HuH-7.5 (cell line): ENCODE data around the gene SIRT1.
"Not testable (repeated sequence)": the region's sequence is repeated elsewhere in the genome, so short reads cannot be mapped to it uniquely, and the experiment has no call there.

Experiments used
- DNase-seq: peaks from one replicate; pipeline ENCODE4 v3.0.0; 2011; ENCODE audit warnings: low spot score

Gene SIRT1

DNA sequence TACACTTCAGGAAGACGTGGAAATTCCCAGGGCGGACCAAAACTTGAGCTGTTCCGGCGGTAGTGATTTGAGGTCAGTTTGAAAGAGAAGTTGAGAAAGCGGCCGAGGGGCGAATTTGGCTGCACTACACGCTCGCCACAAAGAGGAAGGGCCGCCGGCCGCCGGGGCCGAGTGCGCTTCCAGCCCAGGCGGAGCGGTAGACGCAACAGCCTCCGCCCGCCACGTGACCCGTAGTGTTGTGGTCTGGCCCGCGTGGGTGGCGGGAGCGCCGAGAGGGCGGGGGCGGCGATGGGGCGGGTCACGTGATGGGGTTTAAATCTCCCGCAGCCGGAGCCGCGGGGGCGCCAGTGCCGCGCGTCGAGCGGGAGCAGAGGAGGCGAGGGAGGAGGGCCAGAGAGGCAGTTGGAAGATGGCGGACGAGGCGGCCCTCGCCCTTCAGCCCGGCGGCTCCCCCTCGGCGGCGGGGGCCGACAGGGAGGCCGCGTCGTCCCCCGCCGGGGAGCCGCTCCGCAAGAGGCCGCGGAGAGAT is at the start of gene SIRT1:
Gene SIRT1 (plus strand): TSS at position 344 of the 529 bp plus-strand sequence. CDS start 66 bp downstream, at position 410.
- DNase-seq = peak; percentile 76

DNA sequence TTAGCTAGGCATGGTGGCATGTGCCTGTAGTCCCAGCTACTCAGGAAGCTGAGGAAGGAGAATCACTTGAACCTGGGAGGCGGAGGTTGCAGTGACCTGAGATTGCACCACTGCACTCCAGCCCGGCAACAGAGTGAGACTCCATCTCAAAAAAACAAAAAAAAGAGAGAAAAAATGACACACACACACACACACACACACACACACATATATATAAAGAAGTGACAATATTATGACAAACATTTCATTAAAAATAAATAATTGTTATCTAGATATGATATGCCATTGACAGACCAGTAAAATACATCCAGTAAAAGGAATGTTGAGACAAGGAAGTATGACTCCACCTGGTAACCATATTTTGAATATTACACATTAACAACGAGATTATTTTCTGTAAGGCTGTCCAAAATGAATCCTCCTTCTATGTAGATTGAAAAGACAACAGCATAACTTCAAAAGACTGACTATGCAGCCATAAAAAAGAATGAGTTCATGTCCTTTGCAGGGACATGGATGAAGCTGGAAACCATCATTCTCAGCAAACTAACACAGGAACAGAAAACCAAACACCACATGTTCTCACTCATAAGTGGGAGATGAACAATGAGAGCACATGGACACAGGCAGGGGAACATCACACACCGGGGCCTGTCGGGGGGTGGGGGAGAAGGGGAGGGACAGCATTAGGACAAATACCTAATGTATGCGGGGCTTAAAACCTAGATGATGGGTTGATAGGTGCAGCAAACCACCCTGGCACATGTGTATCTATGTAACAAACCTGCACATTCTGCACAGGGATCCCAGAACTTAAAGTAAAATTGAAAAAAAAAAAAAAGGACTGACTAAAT is 48.7 kb upstream of the SIRT1 start:
- DNase-seq = not testable (repeated sequence)

- DNase-seq = no peak
These were observed 48.0 kb upstream of the SIRT1 start for GRCh38 chr10:67836488-67836887.

GRCh38 chr10:67836972-67837371 is 47.5 kb upstream of the SIRT1 start:
- DNase-seq = no peak

- peak; percentile 12 for DNase-seq
These were observed 46.7 kb upstream of the SIRT1 start, which contains the start of gene DNAJC12 for GRCh38 chr10:67837541-67838314. TSS of gene DNAJC12 (minus strand) at chr10:67838188. CDS start at chr10:67838011, 177 bp downstream.

- DNase-seq = not testable (repeated sequence)
These were observed 44.9 kb upstream of the SIRT1 start for GRCh38 chr10:67839511-67839910.

DNA sequence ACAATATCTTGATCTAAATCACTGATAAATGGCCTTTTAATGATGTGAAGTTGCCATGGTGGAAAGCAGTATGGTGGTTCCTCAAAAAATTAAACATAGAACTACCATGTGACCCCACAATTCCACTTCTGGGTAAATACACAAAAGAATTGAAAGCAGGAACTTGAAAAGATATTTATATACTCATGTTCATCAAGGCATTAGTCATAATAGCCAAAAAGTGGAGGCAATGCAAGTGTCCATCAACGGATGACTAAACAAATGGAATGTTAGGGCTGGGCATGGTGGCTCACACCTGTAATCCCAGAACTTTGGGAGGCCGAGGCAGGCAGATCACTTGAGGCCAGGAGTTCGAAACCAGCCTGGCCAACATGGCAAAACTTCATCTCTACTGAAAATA is 44.5 kb upstream of the SIRT1 start:
- no peak for DNase-seq

GRCh38 chr10:67841737-67842136 is 42.7 kb upstream of the SIRT1 start:
- DNase-seq = no peak

DNA sequence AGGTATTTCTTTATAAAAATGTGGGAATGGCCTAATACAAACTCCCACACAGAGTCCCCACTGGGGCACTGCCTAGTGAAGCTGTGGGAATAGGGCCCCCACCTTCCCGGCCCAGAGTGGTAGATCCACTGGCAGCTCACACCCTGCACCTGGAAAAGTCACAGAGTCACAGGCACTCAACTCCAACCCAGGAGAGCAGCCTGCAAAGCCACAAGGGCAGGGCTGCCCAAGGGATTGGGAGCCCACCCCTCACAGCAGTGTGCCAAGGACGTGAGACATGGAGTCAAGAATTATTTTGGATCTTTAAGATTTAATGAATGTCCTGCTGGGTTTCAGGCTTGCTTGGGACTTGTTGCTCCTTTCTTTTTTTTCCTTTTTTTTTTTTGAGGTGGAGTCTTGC is 41.2 kb upstream of the SIRT1 start:
- no peak for DNase-seq

DNA sequence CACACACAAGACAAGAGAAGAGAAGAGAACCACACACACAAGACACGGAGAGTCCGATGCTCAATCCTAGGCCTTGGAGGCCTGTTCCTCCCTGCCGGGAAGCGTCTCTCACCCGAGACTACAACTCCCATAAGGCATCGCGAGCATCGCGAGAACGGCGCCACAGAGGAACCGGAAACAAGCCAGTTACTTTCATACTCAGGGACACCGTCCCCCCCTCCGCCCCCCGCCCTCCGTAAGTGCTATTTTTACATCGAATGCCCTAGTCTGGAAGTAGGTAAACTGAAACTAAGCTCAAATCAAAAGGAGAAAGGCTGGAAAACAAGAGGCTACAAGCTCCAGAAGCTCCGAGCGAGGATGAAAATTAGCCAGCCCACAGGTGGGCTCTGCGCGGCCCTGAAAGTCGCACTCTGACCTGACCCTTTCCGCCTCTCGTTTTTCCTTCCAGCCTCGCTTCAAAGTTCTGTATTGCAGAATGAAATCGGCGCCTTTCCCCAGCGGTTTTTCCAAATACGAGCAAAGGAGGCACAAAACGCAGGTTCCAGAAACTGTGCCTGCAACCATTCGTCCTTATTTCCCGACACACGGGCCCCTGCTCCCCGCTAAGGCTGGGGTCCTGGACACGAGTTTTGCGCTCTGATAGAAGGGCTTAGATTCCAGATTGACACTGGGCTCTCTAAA is 35.0 kb upstream of the SIRT1 start:
- DNase-seq = peak; percentile 60

DNA sequence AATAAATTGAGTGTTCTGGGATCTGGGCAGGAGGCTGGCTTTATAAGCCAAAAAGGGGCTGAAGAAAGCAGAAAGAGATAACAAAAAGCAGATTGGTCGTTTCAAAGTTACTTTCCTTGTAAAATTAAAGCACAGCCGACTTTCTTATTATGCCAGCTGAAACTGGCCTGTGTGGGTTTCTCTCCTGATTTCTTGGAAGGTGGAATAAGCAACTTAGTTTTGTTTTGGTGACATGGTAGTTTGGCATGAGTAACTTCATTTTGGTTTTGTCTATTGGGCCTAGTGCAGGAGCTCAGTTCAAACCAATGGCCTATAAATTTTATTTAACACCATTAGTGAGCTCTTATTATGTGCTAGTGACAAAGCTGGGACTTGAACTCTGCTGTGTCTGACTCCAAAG is 33.3 kb upstream of the SIRT1 start:
- DNase-seq = no peak

DNA sequence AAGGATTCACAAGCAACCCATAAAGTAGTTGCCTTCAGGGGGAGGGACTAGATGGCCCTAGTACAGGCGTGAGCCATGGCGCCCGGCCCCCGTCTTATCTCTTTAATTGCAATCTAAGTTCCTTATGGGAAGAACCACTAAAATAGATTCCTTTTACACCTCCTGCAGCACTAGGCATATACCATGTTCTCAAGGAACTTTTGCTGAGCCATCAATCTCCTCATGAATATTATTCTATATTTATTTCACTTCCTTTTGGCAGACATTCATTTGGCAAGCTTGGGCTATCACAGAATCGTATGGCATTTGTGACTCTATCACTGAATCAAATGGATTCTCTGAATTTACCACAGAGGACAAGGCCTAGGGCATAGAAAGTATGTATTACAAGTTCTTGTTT is 31.7 kb upstream of the SIRT1 start:
- DNase-seq = no peak

DNA sequence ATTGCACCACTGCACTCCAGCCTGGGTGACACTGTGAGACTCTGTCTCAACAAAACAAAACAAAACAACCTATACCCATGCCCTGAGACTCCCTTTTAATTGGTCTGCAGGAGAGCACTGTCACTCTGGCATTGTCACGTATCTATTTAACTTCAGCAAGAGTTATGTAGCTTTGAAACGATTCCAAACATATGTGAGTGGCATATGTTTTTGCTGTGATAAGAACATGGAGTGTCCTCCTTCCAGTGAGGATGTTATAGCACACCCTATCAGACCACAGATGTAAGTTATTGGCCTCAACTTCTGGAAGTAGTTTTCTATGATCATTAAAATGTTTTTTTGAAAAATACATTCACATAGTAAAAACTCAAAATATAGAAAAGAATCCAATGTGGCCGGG is 30.9 kb upstream of the SIRT1 start:
- DNase-seq = no peak

DNA sequence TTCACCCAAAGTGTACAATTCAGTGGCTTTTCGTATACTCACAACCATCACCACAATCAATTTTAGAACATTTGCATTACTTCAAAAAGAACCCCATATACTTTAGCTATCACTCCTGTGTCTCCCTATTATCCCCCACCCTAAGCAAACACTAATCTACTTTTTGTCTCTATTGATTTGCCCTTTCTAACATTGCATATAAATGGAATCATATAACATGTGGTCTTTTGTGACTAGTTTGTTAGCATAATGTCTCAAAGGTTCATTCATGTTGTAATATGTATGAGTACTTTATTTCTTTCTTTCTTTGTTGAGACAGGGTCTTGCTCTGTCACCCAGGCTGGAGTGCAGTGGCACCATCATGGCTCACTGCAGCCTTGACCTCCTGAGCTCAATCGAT is 25.5 kb upstream of the SIRT1 start:
- DNase-seq = no peak

DNA sequence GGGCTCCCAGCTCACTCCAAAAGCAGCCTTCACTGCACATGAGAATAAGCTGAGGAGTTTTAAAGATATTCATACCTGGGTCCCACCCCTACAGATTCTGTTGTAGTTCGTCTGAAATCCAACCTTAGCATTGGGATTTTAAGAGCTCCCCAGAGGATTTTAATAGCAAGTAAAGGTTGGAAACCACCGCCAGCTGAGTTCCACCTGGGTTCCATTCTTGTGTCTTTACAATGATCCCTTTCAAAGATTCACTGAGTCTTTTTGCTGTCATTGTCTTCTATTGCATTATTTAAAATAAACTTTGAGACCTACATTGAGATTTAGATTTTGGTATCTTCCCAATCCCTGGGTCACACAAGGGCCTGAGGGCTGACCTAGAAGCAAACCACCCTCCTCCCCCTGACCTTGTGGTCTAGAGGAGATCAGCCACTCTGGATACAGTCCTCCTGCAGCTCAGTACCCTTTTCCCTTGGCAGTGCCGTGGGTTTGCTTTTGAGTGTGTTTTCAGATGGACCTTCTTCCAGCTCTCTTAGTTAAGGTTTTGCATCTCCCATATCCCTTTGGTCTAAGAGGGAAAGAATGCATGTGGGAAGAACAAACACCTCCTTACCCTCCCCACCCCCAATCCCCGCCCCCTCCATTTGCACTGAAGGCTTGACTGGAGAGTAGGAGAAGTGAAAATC is 22.6 kb upstream of the SIRT1 start:
- no peak for DNase-seq

DNA sequence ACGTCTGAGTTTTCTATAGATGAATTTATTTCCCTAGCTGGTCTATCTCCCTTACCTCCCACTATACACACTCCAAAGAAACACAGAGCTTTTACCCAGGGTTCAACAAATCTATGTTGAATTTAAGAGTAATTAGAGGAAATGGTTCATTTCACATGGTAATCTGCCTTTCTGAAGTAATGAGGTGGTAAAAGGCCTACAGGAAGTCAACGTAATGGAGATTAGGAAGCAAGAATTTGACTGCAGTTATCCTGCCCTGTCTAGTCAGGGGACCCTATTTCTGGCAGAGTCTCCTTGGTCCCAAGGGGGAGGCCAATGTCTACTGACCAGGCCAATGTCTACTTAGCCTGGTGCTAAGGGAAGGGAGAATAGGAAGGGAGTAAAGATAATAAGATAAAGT is 21.4 kb upstream of the SIRT1 start:
- DNase-seq = no peak

DNA sequence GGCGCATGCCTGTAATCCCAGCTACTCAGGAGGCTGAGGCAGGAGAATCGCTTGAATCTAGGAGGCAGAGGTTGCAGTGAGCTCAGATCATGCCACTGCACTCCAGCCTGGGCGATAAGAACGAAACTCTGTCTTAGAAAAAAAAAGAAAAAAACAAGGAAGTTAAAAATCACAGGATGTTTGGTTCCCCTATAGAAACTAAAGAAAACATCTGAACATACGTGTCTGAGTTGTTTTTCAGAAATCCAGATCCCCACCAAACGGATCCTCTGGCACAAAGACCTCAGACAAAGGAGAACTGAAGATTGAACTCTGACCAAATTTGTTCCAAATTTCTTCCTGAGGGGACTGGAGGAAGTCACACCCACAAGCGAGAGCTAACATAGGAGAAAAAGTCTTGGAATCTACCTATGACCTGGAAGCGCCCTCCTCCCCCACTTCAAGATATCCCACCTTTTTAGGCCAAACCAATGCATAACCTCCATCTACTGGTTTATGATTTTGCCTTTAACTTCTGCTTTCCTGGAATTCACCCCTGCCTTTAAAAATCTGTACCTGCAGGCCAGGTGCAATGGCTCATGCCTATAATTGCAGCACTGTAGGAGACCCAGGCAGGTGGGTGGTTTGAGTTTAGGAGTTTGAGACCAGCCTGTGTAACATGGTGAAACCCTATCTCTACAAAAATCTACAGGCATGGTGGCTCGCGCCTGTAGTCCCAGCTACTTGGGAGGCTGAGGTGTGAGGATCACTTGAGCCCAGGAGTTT is 19.7 kb upstream of the SIRT1 start:
- no peak for DNase-seq

GRCh38 chr10:67868132-67868531 is 16.3 kb upstream of the SIRT1 start:
- no peak for DNase-seq

DNA sequence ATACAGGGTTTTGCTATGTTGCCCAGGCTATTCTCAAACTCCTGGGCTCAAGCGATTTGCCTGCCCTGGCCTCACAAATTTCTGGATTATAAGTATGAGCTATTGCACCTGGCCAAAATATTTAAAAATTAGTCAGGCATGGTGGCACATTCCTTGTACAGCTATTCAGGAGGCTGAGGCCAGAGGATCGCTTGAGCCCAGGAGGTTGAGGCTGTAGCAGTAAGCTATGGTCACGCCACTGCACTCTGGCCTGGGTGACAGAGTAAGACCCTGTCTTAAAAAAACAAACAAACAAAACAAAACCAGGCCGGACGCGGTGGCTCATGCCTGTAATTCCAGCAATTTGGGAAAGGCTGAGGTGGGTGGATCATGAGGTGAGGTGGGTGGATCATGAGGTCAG is 14.5 kb upstream of the SIRT1 start:
- DNase-seq = no peak

GRCh38 chr10:67875340-67876238 is 8.9 kb upstream of the SIRT1 start:
- DNase-seq = no peak
